ENCODE measurements around the gene TPCN2. TPM values are rescaled to one million over a fixed set of nuclear protein-coding genes. Genes with fewer than 3 reads are reported as not detected.

TPCN2 gene
- total and polyA plus RNA-seq, 11 donors: 4.1 to 17.6 (median 7.5) TPM

GRCh38 chr11:69005631-69006368, 42.9 kb upstream of the TPCN2 start:
- TF ChIP-seq CTCF (IDR thresholded peaks at IDR 0.05): no peak
- TF ChIP-seq POLR2A (IDR thresholded peaks at IDR 0.05): no peak
- Histone ChIP-seq H3K27me3 (peaks cover 0 to 5% (median 0%) of the 10 kb centered on the region in 9 donors), H3K9me3 (no peaks in the 10 kb centered on the region), H3K36me3 (peaks cover 0 to 23% (median 0%) of the 10 kb centered on the region in 9 donors), H3K4me1 (peaks cover 0 to 36% (median 18%) of the 10 kb centered on the region in 12 donors), H3K27ac (peak overlapping the region in 1 of 12 donors; percentile 93), H3K4me3 (no peak overlapping the region)
- intact Hi-C loops (cut with DNase I): no loop called here
- no peak for ATAC-seq
- WGBS, 4 donors: 90 to 95% (median 93%) methylated on average over 28 to 48 of the region's 48 CpGs
- peak in 1 of 5 donors; percentile 62 for DNase-seq

GRCh38 chr11:69006816-69007215, 41.9 kb upstream of the TPCN2 start:
- Histone ChIP-seq H3K4me1 (peaks cover 0 to 41% (median 23%) of the 10 kb centered on the region in 12 donors), H3K4me3 (no peak overlapping the region), H3K27me3 (peaks cover 0 to 15% (median 0%) of the 10 kb centered on the region in 9 donors), H3K9me3 (no peaks in the 10 kb centered on the region), H3K27ac (peak overlapping the region in 1 of 12 donors; percentile 93), H3K36me3 (peaks cover 0 to 23% (median 0%) of the 10 kb centered on the region in 9 donors)
- WGBS, 4 donors: 85 to 95% (median 91%) methylated on average over 12 of the region's 12 CpGs
- ATAC-seq (no peak), DNase-seq (no peak)
- intact Hi-C loops (cut with DNase I): no loop called here
- no peak for TF ChIP-seq POLR2A (IDR thresholded peaks at IDR 0.05)
- no peak for TF ChIP-seq CTCF (IDR thresholded peaks at IDR 0.05)

- Histone ChIP-seq H3K36me3 (peaks cover 0 to 23% (median 0%) of the 10 kb centered on the region in 9 donors), H3K27me3 (peaks cover 0 to 26% (median 2%) of the 10 kb centered on the region in 9 donors), H3K9me3 (no peaks in the 10 kb centered on the region), H3K4me1 (peaks cover 0 to 42% (median 24%) of the 10 kb centered on the region in 12 donors), H3K4me3 (no peak overlapping the region), H3K27ac (peak overlapping the region in 7 of 12 donors; percentile 15 to 93 (median 48))
- ATAC-seq: no peak
- TF ChIP-seq POLR2A (IDR thresholded peaks at IDR 0.05) (no peak), CTCF (IDR thresholded peaks at IDR 0.05) (no peak)
- no peak for DNase-seq
- 61 to 76% (median 66%) methylated on average over 8 of the region's 8 CpGs for WGBS, 4 donors
- intact Hi-C loops (cut with DNase I): no loop called here
Measured at GRCh38 chr11:69007975-69008381, 40.8 kb upstream of the TPCN2 start.

- TF ChIP-seq CTCF (IDR thresholded peaks at IDR 0.05) (no peak), POLR2A (IDR thresholded peaks at IDR 0.05) (peak in 1 of 2 donors; percentile 28)
- peak overlapping the region in 9 of 12 donors; percentile 15 to 93 (median 46) for H3K27ac ChIP-seq
- peaks cover 0 to 48% (median 28%) of the 10 kb centered on the region in 12 donors for H3K4me1 ChIP-seq
- peak; percentile 20 to 70 (median 50) for ATAC-seq
- H3K4me3 ChIP-seq: no peak overlapping the region
- DNase-seq: peak; percentile 49 to 86 (median 76)
- H3K9me3 ChIP-seq: no peaks in the 10 kb centered on the region
- intact Hi-C loops (cut with DNase I): no loop called here
- peaks cover 0 to 35% (median 4%) of the 10 kb centered on the region in 9 donors for H3K27me3 ChIP-seq
- peaks cover 0 to 23% (median 0%) of the 10 kb centered on the region in 9 donors for H3K36me3 ChIP-seq
- 73 to 80% (median 74%) methylated on average over 8 to 17 of the region's 17 CpGs for WGBS, 4 donors
Measured at GRCh38 chr11:69008737-69009440, 39.8 kb upstream of the TPCN2 start.

Data from heart left ventricle (tissue), 16 donors.